GM18868 (cell line): ENCODE measurements around the gene SPRR2A.
"Not testable (repeated sequence)": the region's sequence is repeated elsewhere in the genome, so short reads cannot be mapped to it uniquely, and the experiment has no call there.

Experiments
- ATAC-seq: cut with Tn5 transposase; IDR thresholded peaks from one replicate; pipeline ENCODE4 v1.9.1; 2021; ENCODE audit warnings: mild to moderate bottlenecking, moderate library complexity; ENCODE audit not compliant: unreplicated experiment

The SPRR2A gene

GRCh38 chr1:153057375-153057774 is at the start of gene SPRR2A:
SPRR2A (minus strand) TSS chr1:153057512; CDS start chr1:153056735, 777 bp downstream.
- no peak for ATAC-seq

- no peak for ATAC-seq
These were observed 42.9 kb upstream of the SPRR2A start for GRCh38 chr1:153100245-153100644.

GRCh38 chr1:153099461-153100045 is 42.2 kb upstream of the SPRR2A start:
- ATAC-seq: no peak

GRCh38 chr1:153095764-153096163 is 38.5 kb upstream of the SPRR2A start:
- no peak for ATAC-seq

- no peak for ATAC-seq
These were observed 37.1 kb upstream of the SPRR2A start, which contains the start of gene SPRR2E for GRCh38 chr1:153094426-153094825. SPRR2E (minus strand) TSS chr1:153094526; CDS start chr1:153093751, 775 bp downstream.

- ATAC-seq: no peak
These were observed 30.3 kb upstream of the SPRR2A start for GRCh38 chr1:153087652-153088051.

GRCh38 chr1:153081736-153082135 is 24.4 kb upstream of the SPRR2A start:
- no peak for ATAC-seq

GRCh38 chr1:153072806-153073726 is 15.8 kb upstream of the SPRR2A start:
- ATAC-seq: no peak

GRCh38 chr1:153071511-153071910 is 14.2 kb upstream of the SPRR2A start, which contains the start of gene SPRR2B:
SPRR2B (minus strand) TSS chr1:153071611; CDS start chr1:153070839, 772 bp downstream.
- ATAC-seq: no peak

GRCh38 chr1:153070243-153070642 is 12.9 kb upstream of the SPRR2A start:
- ATAC-seq: no peak

- ATAC-seq: no peak
These were observed 1.8 kb upstream of the SPRR2A start for GRCh38 chr1:153058826-153059784.

GRCh38 chr1:153058154-153058553 is 842 bp upstream of the SPRR2A start:
- ATAC-seq: no peak

- ATAC-seq: not testable (repeated sequence)
These were observed 1.2 kb downstream of the SPRR2A start for GRCh38 chr1:153056111-153056510.

GRCh38 chr1:153049211-153049610 is 8.1 kb downstream of the SPRR2A start:
- ATAC-seq: no peak

GRCh38 chr1:153040950-153041631 is 16.2 kb downstream of the SPRR2A start, which contains the start of gene SPRR2D:
SPRR2D (minus strand) TSS chr1:153041120; CDS start chr1:153040346, 774 bp downstream.
- no peak for ATAC-seq

GRCh38 chr1:153035211-153035610 is 22.1 kb downstream of the SPRR2A start:
- no peak for ATAC-seq

GRCh38 chr1:153032677-153033308 is 24.5 kb downstream of the SPRR2A start:
- no peak for ATAC-seq

- no peak for ATAC-seq
These were observed 25.2 kb downstream of the SPRR2A start for GRCh38 chr1:153032073-153032472.

GRCh38 chr1:153030895-153031294 is 26.4 kb downstream of the SPRR2A start, which contains the start of gene SPRR1B:
SPRR1B (plus strand) TSS chr1:153031203; CDS start chr1:153032346, 1,143 bp downstream.
- no peak for ATAC-seq
